GM21528 (cell line): ENCODE results near the gene ZNF296.
A peak's percentile ranks its signal among the peaks of the same experiment; 100 is the strongest.

Experiments
- ATAC-seq: cut with Tn5 transposase; IDR thresholded peaks from one replicate; pipeline ENCODE4 v1.9.1; 2021; ENCODE audit warnings: mild to moderate bottlenecking, moderate library complexity; ENCODE audit not compliant: unreplicated experiment, low FRiP score

Gene ZNF296

DNA sequence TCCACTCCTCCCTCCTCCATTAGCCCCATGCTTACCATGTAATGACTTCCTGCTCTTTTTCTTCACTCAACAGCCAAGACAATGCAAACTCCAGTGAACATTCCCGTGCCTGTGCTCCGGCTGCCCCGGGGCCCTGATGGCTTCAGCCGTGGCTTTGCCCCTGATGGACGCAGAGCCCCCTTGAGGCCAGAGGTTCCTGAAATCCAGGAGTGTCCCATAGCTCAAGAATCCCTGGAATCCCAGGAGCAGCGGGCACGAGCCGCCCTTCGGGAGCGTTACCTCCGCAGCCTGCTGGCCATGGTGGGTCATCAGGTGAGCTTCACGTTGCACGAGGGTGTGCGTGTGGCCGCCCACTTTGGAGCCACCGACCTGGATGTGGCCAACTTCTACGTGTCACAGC, 13.8 kb upstream of the ZNF296 start:
- no peak for ATAC-seq

GRCh38 chr19:45087531-45087930, 11.3 kb upstream of the ZNF296 start:
- ATAC-seq, result no peak

- no peak for ATAC-seq
These were observed 10.2 kb upstream of the ZNF296 start for GRCh38 chr19:45086480-45086879.

DNA sequence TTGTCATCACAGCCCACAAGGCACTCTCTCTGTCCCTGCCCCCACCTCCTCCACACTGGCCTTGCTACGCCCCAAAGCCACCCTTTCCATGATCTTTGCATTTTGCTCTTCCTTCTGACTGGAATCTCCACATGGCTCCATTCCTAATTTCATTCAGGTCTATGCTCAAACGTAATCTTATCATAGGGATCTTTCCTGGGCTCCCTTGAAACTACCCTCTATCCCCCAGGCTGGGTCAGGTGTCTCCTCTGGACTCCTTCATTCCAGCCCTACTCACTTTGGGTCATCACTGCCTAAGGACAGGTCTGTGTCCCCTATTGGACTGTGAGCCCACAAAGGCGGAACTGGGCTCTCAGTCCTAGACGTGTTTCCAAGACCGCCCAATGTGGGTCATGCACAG, 5.9 kb upstream of the ZNF296 start:
- ATAC-seq, result no peak

- ATAC-seq, result no peak
These were observed 3.7 kb upstream of the ZNF296 start for GRCh38 chr19:45079911-45080370.

DNA sequence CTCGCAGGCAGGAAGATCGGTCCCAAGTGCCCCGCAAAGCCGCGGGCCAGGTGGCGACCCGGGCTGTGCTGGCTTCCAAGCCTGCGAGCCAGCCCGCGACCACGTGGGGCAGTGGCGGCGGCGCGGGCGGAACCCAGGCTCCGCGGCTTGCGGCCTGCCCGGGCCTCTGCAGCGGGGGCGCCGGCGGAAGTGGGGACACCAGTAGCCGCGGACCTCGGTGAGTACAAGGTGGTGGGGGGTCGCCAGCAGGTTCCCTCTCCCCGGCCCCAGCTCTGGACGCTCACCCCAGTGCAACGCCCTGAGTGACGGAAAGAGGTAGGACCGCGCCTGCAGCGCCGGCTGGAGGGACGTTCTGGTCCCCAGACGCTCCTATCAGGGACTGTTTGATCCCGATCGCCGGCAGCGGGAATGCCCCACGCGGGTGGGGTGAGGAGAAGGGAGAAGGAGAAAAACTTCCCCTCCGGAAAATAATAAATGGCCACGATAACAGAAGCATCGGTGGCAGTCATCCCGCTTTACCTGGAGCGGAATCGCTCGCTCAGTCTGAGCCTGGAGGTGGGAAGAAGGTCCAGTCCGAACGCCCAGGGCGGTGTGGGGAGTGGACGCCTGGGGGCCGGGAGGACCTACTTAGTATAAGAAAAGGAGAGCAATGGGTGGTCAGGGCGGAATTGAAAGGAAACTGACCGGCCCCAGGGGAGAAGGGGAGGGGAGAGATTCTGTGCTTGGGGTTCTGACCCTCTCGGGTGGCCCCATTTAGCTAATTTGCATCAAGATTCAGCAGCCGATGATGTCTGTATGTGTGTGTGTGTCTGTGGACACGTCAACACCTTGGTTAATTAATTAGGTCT, 3.0 kb upstream of the ZNF296 start, which contains the start of gene GEMIN7:
Gene GEMIN7 (plus strand): TSS at position 198 of the 848 bp plus-strand sequence. CDS start 10,855 bp downstream, outside the sequence.
- peak; percentile 28 for ATAC-seq

DNA sequence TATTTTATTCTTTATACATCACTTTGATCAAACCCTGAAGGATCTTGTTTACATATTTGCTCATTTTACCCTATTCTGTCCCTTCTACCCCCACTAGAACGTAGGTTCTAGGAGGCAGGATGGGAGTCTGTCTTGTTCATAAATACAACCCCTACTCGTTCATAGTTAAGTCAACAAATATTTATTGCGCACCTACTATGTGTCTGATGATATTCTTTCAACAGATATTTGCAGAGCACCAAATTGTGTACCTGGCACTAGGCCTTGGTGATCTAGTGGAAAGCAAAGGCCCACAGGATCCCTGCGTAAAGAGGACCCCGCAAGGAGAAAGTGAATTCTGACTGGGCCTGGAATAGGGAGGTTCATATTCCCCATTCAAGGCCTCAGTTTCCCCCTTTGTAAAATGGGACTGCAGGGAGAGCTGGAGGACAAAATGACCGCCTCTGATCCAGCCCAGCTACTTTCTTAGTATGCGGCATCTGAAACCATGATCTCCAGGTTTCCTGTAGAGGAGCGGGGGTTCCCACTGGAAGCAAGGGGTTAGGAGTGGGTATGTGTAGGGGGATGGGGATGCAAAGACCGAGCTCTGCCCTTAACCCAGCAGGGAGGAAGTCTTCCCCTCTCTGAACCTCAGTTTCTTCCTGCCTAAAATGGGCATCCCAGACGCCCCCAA, 2.2 kb upstream of the ZNF296 start:
- ATAC-seq, result no peak

- ATAC-seq, result no peak
These were observed 813 bp upstream of the ZNF296 start for GRCh38 chr19:45076851-45077730.

- ATAC-seq, result peak; percentile 54
These were observed 813 bp downstream of the ZNF296 start for GRCh38 chr19:45075301-45076028.

DNA sequence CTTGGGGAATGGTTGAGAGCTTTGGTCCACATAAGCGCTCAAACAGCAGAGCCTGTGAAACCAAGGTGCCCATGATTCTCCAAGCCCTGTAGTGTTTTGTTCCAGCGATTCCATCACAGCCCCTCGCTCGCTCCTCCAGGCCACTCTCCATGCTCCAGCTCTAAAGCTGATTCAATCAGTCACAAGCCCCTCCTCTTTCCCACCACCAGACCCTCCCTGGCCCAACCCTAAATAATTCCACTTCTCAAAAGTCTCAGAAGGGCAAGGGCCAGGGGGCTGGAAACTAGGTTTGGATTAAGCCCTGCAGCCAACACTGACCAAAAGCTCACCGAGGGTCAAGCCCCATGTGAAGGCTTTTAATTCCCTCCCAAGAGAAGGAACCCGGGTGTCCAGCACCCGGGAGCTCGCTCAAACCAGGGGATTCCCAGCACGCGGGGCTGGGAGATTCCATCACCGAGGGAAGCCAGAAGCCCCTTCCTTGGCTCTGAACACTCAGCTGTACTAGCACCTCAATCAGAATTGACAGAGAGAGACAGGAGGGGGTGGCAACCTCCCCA, 1.5 kb downstream of the ZNF296 start:
- no peak for ATAC-seq

DNA sequence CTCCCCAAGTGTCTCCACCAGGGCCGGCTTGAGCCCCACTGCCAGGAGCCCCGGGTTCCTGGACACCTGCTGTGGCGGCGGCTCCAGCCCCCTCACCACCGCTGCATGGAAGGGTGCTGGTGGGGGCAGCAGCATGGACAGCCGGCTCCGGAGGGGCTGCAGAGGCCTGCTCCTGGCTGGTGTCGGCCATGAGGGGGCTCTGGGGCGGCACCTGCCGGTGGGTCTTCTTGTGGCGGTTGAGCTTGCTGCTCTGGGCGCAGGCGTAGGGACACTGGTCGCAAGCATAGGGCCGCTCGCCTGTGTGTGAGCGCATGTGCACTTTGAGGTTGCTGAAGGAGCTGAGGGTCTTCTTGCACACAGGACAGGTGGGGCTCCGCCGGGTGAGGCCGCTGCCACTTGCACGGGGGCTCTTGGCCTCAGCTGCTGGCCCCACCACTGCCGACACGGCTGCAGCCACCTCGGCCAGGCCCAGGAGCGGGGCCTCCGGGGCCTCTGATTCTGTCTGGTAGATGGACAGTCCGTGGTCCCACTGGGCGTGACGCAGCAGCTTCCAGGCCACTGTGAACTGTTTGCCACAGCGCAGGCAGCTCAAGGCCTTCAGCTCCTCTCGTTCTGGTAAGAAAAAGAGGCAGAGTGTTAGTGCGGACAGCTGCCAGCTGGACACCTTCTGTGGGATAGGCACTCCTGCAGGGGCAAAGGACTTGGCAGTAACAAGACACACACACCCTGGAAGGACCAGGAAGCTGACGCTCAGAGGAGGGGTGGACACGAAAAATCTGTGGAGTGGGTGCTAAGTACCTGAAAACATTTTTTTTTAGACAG, 4.1 kb downstream of the ZNF296 start:
- no peak for ATAC-seq

DNA sequence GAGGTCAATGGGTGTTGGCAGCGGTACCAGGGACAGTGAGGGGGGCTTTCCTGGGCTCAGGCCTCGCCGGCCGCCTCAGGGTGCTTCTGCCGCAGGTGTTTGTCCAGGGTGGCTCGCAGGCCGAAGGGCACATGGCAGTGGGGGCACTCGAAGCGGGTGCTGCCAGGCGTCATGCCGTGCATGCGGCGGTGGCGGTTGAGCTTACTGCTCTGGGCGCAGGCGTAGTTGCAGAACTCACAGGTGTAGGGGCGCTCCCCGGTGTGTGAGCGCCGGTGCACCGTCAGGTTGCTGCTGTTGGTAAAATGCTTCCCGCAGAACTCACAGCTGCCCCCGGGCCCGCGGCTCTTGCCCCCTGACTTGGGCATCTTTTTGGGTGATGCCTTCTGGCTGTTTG, 4.7 kb downstream of the ZNF296 start:
- no peak for ATAC-seq

- ATAC-seq, result no peak
These were observed 5.3 kb downstream of the ZNF296 start for GRCh38 chr19:45070861-45071544.

GRCh38 chr19:45070214-45070613, 6.1 kb downstream of the ZNF296 start:
- no peak for ATAC-seq

DNA sequence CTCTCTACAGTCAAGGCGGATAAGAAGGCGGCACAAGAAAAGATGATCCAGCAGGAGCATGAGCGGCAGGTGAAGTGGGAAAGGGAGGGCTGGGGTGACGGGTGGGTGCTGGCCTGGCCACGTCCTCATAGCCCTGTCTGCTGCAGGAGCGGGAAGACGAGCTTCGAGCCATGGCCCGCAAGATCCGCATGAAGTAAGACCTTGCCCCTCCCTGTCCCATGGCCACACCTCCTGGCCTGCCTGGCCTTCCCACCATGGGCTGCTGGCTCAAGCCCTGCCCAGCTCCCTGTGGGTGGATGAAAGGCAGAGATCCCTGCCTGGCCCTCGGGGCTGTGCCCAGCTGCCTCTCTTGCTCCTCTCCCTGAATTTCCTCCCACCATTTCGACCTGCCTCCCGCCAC, 7.2 kb downstream of the ZNF296 start:
- no peak for ATAC-seq

- ATAC-seq, result no peak
These were observed 8.2 kb downstream of the ZNF296 start for GRCh38 chr19:45068041-45068440.

GRCh38 chr19:45066921-45067661, 9.2 kb downstream of the ZNF296 start:
- ATAC-seq, result no peak
